HG03039 (cell line): ENCODE measurements around the gene CCDC201.

ENCODE experiments used
- ATAC-seq: cut with Tn5 transposase; IDR thresholded peaks from one replicate; pipeline ENCODE4 v1.9.1; 2021; ENCODE audit warnings: mild to moderate bottlenecking, moderate library complexity; ENCODE audit not compliant: unreplicated experiment

Gene CCDC201, protein sequence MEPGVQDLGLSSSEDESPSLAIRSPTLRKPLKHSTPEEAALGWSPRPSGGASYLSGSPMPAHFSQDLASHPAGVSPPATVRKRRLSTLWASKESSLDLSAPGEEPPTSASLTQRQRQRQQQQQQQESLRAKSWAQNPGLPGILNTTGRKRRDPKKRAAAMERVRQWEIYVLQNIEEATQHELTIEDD

DNA sequence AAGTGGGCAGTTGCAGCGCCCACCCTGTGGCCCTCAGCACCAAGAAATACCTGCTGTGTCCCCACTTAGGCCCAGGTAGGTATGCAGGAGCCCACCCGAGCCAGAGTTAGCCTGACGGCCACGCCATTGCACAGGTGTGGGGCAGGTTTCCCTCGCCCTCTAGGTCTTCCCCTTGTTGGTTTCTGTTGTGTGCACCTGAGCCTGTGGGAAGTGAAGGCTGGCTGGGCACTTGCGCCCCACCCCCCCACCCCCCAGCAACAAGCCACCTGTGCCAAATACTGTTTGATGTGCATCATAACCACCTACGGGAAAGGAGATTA lies at the start of gene CCDC201:
TSS of gene CCDC201 (minus strand) at position 48 of the 320 bp plus-strand sequence. CDS start 75 bp downstream, outside the sequence.
- ATAC-seq, result no peak

DNA sequence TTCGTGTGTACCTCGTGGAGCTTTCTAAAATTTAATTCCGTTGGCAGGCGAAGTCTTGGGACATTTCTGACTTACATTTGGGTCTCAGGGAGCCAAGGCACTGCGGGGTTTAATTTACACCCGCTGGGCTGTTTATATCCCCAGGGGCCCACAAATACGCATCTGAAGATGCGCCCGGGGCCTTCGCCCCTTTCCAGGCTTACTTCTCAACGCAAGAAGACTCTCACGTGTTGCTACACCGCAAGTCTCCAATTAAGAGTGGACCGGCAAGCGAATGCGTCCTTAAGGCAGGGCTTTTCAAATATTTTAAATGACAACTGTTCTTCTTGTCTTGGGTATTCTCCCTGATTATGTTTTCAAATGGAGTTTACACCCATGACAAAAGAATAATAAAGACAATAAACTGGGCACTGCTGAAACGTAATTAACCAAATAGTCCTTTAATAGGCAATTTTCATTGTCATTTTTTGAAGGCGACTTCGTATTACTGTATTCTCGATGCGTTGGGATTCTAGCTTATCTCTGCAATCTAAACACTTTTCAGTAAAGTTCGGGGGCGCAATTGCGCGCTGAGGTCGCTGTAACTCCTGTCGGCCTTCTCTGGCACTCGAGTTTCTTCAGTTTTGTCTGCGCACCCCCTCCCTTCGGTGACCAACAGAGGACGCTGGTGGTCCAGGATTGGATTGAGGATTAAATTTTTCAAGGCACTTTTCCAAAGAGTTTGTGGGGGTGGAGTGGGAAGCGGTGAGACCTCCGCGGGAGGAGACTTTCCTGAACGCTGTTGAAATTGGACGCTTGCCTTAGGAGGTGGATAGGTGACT lies 49.0 kb upstream of the CCDC201 start:
- no peak for ATAC-seq

DNA sequence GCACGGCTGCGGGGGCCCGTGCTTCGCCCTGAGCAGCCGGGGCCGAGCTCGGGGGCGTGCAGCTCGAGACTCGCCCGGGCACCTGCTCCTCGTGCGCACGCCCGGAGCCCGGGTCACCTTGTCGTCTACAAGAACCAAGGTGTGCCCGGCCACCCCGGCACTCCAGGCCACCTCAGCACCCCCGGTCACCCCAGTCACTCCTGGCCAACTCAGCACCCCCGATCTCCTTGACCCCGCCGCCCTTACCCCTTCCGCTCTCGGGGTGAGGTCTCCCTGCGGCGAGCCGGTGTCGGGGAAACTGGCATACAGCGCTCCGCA lies 48.5 kb upstream of the CCDC201 start:
- no peak for ATAC-seq

DNA sequence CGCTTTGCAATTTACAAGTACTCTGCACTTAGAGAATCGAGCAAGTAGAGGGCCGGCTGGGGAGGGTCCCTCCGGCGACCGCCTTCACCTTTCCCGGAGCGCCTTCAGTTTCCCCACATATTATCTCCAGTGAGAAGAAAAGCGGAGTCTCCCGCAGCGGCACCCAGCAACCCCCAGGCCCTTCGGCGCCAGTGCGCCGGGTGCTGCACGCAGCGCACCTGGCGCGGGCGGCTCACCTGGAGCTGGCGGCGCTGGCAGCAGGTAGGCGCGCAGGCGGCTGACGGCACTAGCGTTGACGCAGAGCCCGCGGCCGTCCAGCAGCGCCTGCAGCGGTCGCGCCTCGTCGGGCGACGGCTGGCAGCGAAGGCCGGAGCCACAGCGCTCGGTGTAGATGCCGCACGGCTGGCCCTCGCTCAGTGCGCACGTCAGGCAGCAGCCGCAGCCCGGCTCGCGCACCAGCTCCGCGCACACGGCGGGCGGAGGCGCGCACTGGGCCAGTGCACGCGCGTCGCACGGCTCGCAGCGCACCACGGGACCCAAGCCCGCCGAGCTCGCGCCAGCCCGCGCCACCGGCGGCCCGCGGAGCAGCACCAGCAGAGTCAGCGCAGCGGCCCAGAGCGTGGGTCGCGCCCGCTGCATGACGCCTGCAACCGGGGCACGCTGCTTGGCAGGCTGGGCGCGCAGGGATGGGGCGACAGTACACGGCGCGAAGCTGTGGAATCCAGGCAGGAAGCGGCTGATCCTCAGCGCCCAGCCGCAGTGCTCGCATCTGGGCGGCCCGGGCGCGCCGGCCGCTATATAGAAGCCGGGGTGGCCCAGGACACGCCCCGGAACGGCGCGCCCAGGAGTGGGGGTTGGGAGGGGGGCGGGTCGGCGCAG lies 47.9 kb upstream of the CCDC201 start, which contains the start of gene IGFBP3:
TSS of gene IGFBP3 (minus strand) at position 771 of the 879 bp plus-strand sequence. CDS start at position 639, 132 bp downstream.
- ATAC-seq, result no peak

- ATAC-seq, result no peak
Measured at GRCh38 chr7:45919993-45920459, 47.1 kb upstream of the CCDC201 start.

- no peak for ATAC-seq
Measured at GRCh38 chr7:45919231-45919784, 46.4 kb upstream of the CCDC201 start.

GRCh38 chr7:45918556-45918955 lies 45.7 kb upstream of the CCDC201 start:
- ATAC-seq, result no peak

GRCh38 chr7:45917658-45918057 lies 44.8 kb upstream of the CCDC201 start:
- no peak for ATAC-seq

DNA sequence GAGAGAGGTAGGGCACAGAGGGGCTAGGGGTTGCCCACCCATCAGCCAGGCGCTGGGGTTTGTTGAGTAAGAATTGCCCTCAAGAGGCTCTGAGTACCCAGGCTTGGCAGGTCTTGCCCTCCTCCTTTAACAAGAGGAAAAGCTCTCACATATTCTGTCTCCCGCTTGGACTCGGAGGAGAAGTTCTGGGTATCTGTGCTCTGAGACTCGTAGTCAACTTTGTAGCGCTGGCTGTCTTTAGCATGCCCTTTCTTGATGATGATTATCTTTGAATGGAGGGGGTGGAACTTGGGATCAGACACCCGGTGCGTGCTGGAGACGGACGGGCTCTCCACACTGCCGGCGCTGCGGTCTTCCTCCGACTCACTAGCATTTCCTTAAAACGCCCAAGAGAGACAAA lies 44.2 kb upstream of the CCDC201 start:
- ATAC-seq, result no peak

GRCh38 chr7:45915606-45916005 lies 42.7 kb upstream of the CCDC201 start:
- ATAC-seq, result no peak

GRCh38 chr7:45914911-45915310 lies 42.0 kb upstream of the CCDC201 start:
- no peak for ATAC-seq

DNA sequence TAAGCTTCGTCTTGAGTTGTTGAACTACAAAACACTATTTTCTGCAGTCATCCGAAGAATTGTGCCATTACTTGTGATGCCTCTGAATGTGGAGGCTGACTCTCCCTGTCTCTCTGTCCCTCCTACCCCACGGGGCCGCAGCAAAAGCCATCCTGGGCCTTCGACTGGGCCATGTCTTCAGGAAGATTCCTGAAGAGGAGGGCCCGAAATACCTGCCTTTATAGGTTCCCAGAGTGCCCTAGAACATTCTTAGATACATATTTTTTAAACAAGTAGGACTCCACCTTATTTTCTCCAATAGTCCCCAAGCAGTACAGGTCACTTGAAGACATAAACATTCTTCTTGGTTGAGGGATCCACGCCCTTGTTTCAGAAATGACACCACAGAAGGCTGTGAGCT lies 40.1 kb upstream of the CCDC201 start:
- no peak for ATAC-seq

- no peak for ATAC-seq
Measured at GRCh38 chr7:45911311-45911710, 38.4 kb upstream of the CCDC201 start.

GRCh38 chr7:45910855-45911254 lies 38.0 kb upstream of the CCDC201 start:
- ATAC-seq, result no peak

DNA sequence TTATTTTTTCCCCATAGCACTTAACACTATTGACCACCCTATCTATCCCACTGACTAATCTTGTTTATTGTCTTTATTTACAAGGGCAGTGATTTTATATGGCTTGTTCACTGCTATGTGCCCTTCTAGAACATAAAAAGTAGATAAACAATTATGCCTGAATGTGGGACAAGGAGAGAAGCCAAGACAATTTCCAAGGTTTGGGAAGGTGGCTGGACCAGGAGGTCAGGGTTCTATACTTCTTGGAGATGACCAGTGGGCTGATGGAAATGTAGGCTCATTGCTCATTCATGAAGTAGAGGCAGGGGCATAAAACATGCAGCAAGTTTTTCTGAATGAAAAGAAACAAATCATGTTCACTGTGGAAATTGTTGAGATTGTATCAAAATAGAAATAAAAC lies 36.7 kb upstream of the CCDC201 start:
- no peak for ATAC-seq

- ATAC-seq, result no peak
Measured at GRCh38 chr7:45902820-45903219, 29.9 kb upstream of the CCDC201 start.

- no peak for ATAC-seq
Measured at GRCh38 chr7:45901566-45901965, 28.7 kb upstream of the CCDC201 start.

DNA sequence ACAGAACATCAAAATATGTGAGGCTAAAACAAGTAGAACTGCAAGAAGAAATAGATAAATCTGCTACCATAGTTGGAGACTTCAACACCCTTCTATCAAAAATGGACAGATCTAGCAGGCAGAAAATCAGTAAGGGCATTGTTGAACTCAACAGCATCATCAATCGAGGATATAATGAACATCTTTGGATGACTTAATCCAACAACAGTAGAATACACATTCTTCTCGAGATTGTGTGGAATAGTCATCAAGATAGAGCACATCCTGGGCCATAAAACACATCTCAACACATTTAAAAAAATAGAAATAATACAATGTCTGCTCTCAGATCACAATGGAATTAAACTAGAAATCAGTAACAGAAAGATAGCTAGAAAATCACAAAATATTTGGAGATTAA lies 25.3 kb upstream of the CCDC201 start:
- ATAC-seq, result no peak

- ATAC-seq, result no peak
Measured at GRCh38 chr7:45897042-45897690, 24.3 kb upstream of the CCDC201 start.

- no peak for ATAC-seq
Measured at GRCh38 chr7:45894665-45895062, 21.8 kb upstream of the CCDC201 start.
